Measurements from ENCODE around the gene KCNIP1.
"Not testable (repeated sequence)": the region's sequence is repeated elsewhere in the genome, so short reads cannot be mapped to it uniquely, and the experiment has no call there.

KCNIP1 gene

DNA sequence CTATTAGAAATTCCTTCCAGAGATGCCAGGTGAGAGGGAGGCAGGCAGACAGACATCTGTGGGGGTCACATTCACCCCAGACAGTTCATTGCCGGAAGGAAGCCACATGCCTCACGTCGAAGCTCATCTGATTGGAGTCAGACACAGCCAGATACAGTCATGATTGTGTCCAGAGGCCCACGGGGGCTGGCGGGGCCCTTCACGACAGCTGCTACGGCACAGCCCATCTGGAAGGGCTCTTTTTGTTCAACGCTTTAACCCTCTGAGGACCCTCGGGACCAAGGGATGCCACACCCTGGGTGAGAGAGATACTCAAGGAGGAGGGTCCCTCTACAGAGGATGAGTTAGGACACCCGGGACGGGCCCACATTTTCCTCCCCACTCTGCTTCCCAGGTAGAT lies 247.8 kb downstream of the KCNIP1 start:
- Histone ChIP-seq H3K4me3 (no peak overlapping the region), H3K9me3 (ENCODE audit: low read depth, low read length) (no peaks in the 10 kb centered on the region), H3K27ac (no peak overlapping the region), H3K9ac (ENCODE audit: insufficient read length) (no peak overlapping the region), H3K36me3 (ENCODE audit: insufficient read depth, low read length) (no peaks in the 10 kb centered on the region)
- no peak for TF ChIP-seq FOXP2 (optimal IDR thresholded peaks at IDR 0.05; ENCODE audit: control extremely low read depth, extremely low read length, insufficient read depth)
- no peak for TF ChIP-seq POLR2AphosphoS5 (IDR thresholded peaks at IDR 0.05; ENCODE audit: borderline replicate concordance, low read depth, low read length)
- no peak for TF ChIP-seq EZH2 (IDR thresholded peaks at IDR 0.05)
- no peak for DNase-seq (ENCODE audit: low read depth, low spot score)

DNA sequence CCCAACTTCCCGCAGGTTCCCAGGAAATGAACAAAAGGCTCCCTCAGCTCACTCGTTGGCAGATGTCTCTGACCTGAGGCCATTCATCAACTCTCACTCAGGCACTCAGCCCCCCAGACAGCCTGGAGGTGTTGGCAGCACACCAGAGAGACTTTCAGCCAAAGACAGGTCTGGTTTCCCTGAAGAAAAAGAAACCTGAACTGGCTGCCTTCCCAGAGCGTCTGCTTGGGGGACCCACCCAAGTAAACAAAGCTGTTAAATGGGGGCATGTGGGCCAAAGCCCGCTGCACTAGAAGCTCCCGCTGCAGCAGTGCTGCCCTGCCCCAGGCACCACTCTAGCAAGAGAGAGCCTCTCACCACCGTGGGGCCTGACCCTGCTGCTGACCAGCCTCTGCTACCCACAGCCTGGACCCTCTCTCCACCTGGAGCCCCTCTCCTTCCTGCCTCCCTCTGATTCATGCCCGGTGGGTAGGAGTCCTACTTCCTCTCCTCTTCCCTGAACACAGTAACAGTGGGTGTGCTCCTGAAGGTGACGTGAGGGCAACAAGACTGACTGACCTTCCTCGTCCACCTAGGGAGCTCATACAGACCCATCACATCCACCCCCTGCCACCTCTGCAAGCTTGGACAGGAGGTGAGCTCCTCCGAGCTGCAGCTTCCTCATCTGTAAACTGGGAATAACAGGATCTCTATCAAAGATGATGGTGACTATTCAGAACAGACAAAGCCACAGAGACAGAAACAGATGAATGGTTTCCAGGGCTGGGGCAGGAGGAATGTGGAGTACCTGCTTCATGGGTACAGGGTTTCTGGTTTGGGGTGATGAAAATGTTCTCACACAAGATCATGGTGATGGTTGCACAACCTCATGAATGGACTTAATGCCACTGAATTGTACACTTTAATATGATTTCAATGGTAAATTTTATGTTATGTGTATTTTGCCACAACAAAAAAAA lies 248.7 kb downstream of the KCNIP1 start:
- H3K9ac ChIP-seq (ENCODE audit: insufficient read length), result no peak overlapping the region
- H3K27ac ChIP-seq, result no peak overlapping the region
- H3K9me3 ChIP-seq (ENCODE audit: low read depth, low read length), result no peaks in the 10 kb centered on the region
- TF ChIP-seq FOXP2 (optimal IDR thresholded peaks at IDR 0.05; ENCODE audit: control extremely low read depth, extremely low read length, insufficient read depth) (no peak), POLR2AphosphoS5 (IDR thresholded peaks at IDR 0.05; ENCODE audit: borderline replicate concordance, low read depth, low read length) (no peak), EZH2 (IDR thresholded peaks at IDR 0.05) (no peak)
- H3K4me3 ChIP-seq, result no peak overlapping the region
- no peaks in the 10 kb centered on the region for H3K36me3 ChIP-seq (ENCODE audit: insufficient read depth, low read length)
- no peak for DNase-seq (ENCODE audit: low read depth, low spot score)

DNA sequence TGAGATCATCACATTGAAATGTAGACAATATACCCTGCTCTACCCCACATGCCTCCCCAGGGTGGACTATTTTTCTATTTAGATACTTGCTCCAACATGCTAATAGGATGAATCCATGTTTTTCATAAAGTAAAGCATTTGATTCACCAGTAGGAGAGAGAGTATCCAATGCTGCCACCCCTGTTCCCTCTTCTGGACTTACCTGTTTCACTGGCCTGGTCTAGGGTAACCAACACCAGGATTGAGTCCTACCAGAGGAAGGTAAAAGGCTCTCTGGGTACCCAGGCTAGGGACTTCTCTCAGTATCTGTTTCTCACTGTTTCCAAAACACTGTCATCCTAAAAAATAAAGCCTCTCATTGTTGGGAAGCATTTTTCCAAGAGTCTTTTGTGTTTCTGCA lies 249.5 kb downstream of the KCNIP1 start:
- no peaks in the 10 kb centered on the region for H3K36me3 ChIP-seq (ENCODE audit: insufficient read depth, low read length)
- DNase-seq (ENCODE audit: low read depth, low spot score), result no peak
- TF ChIP-seq EZH2 (IDR thresholded peaks at IDR 0.05) (no peak), FOXP2 (optimal IDR thresholded peaks at IDR 0.05; ENCODE audit: control extremely low read depth, extremely low read length, insufficient read depth) (no peak), POLR2AphosphoS5 (IDR thresholded peaks at IDR 0.05; ENCODE audit: borderline replicate concordance, low read depth, low read length) (no peak)
- no peaks in the 10 kb centered on the region for H3K9me3 ChIP-seq (ENCODE audit: low read depth, low read length)
- H3K4me3 ChIP-seq, result no peak overlapping the region
- no peak overlapping the region for H3K9ac ChIP-seq (ENCODE audit: insufficient read length)
- H3K27ac ChIP-seq, result no peak overlapping the region

DNA sequence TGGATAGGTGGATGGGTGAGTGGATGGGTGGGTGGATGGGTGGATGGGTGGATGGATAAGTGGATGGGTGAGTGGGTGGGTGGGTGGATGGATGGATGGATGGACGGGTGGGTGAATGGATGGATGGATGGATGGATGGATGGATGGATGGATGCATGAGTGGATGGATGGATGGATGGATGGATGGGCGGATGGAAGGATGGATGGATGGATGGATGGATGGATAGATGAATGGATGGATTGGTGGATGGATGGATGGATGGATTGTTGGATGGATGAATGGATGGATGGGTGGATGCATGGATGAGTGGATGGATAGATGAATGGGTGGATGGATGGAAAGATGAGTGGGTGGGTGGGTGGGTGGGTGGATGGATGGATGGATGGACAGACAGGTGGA lies 250.7 kb downstream of the KCNIP1 start:
- not testable (repeated sequence) for H3K36me3 ChIP-seq (ENCODE audit: insufficient read depth, low read length); H3K4me3 ChIP-seq; H3K9ac ChIP-seq (ENCODE audit: insufficient read length); DNase-seq (ENCODE audit: low read depth, low spot score); H3K9me3 ChIP-seq (ENCODE audit: low read depth, low read length); H3K27ac ChIP-seq

DNA sequence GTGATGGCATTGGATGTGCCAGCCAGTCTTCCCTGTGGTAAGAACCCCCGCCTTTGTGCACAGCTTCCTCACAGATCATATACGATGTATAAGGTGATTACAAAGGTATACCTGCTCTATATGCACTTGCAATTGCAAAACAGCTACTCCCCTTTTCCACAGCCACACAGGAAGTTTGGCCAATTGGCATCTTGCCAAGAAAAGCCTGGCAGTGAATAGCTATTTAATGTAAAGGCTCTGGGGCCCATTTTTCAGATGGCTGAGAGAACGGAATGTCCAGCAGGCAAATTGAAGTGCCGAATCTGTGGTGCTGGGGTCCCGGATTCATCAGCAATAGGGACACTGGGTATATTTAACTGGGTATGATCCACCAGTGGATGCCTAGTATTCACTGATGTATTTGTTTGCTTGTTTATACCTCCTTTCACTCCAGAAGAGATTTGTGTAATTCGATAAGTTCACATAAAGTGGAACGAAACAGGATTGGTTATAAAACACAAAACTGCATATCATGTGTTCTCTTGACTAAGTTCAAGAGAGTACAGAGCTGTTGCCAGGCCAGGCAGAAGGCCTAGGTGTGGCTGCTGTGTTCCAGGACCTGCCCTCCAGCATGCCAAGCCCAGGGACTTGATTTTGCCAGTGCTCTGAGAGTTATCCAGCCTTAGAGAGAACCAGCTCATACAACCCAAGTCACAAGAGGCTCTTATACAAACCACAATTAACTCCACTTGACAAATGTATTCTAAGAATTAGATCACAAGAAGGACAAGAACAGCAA lies 252.0 kb downstream of the KCNIP1 start:
- H3K9me3 ChIP-seq (ENCODE audit: low read depth, low read length), result no peaks in the 10 kb centered on the region
- no peak overlapping the region for H3K9ac ChIP-seq (ENCODE audit: insufficient read length)
- TF ChIP-seq EZH2 (IDR thresholded peaks at IDR 0.05) (no peak), POLR2AphosphoS5 (IDR thresholded peaks at IDR 0.05; ENCODE audit: borderline replicate concordance, low read depth, low read length) (no peak), FOXP2 (optimal IDR thresholded peaks at IDR 0.05; ENCODE audit: control extremely low read depth, extremely low read length, insufficient read depth) (no peak)
- no peak overlapping the region for H3K4me3 ChIP-seq
- DNase-seq (ENCODE audit: low read depth, low spot score), result no peak
- H3K36me3 ChIP-seq (ENCODE audit: insufficient read depth, low read length), result no peaks in the 10 kb centered on the region
- no peak overlapping the region for H3K27ac ChIP-seq

DNA sequence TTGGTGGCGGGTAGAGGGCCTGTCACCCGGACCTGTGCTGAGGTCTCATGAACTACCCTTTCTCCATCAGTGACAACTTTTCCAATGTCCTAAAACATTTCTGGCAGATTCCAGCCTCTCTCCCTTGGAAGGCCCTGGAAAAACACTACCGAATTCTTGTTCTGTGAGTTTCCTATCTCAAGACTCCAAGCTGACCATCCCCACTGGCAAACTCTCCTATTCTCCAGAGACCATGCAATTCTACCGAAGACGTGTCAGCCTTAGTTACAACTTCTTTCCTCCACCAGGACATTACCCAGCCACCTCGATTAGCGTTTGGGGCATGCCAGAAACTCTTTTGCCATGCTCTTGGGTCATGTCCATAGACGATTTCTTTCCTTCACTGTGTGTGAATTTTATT lies 252.9 kb downstream of the KCNIP1 start:
- Histone ChIP-seq H3K9me3 (ENCODE audit: low read depth, low read length) (no peaks in the 10 kb centered on the region), H3K36me3 (ENCODE audit: insufficient read depth, low read length) (no peaks in the 10 kb centered on the region), H3K9ac (ENCODE audit: insufficient read length) (no peak overlapping the region), H3K4me3 (no peak overlapping the region), H3K27ac (no peak overlapping the region)
- DNase-seq (ENCODE audit: low read depth, low spot score), result no peak
- TF ChIP-seq POLR2AphosphoS5 (IDR thresholded peaks at IDR 0.05; ENCODE audit: borderline replicate concordance, low read depth, low read length) (no peak), FOXP2 (optimal IDR thresholded peaks at IDR 0.05; ENCODE audit: control extremely low read depth, extremely low read length, insufficient read depth) (no peak), EZH2 (IDR thresholded peaks at IDR 0.05) (no peak)

DNA sequence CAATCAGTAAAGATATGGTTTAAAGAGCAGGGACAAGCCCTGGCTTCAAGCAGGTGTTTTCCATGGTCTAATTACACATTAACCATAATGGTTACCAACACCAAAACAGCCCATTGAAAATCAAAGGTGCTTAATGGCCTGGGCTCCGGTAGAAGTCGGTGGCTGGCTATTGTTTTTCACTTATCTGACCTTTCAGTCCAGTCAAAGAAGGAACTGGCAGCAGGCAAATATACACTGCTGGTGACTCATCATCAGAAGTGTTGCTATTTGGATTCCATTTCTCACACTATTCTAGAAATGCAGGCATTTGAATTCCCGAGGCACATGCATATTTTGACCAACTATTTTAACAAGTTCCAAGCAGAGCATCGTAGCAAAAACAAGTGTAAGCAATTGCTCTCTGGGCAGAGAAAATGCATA lies 253.4 kb downstream of the KCNIP1 start:
- Histone ChIP-seq H3K27ac (no peak overlapping the region), H3K9me3 (ENCODE audit: low read depth, low read length) (no peaks in the 10 kb centered on the region), H3K4me3 (no peak overlapping the region), H3K9ac (ENCODE audit: insufficient read length) (no peak overlapping the region), H3K36me3 (ENCODE audit: insufficient read depth, low read length) (no peaks in the 10 kb centered on the region)
- TF ChIP-seq EZH2 (IDR thresholded peaks at IDR 0.05) (no peak), POLR2AphosphoS5 (IDR thresholded peaks at IDR 0.05; ENCODE audit: borderline replicate concordance, low read depth, low read length) (no peak), FOXP2 (optimal IDR thresholded peaks at IDR 0.05; ENCODE audit: control extremely low read depth, extremely low read length, insufficient read depth) (no peak)
- DNase-seq (ENCODE audit: low read depth, low spot score), result no peak

DNA sequence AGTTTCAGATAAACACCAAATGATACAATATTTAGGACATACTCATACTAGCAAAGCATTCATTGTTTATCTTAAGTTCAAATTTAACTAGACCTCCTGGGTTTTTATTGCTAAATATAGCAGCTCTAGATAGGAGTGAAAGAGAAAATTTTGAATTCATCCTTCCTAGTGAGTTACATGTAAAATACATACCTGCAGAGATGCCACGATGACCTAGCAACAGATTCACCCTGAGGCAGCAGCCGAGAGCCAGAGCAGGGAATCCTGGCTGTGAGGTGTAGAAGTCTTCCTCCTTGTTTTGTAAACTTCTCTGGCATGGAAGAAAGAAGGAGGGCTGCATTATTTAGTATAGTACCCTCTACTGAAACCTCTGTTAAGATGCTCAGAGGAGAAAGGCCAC lies 253.8 kb downstream of the KCNIP1 start:
- Histone ChIP-seq H3K9me3 (ENCODE audit: low read depth, low read length) (no peaks in the 10 kb centered on the region), H3K27ac (no peak overlapping the region), H3K9ac (ENCODE audit: insufficient read length) (no peak overlapping the region), H3K36me3 (ENCODE audit: insufficient read depth, low read length) (no peaks in the 10 kb centered on the region), H3K4me3 (no peak overlapping the region)
- no peak for DNase-seq (ENCODE audit: low read depth, low spot score)
- no peak for TF ChIP-seq POLR2AphosphoS5 (IDR thresholded peaks at IDR 0.05; ENCODE audit: borderline replicate concordance, low read depth, low read length)
- no peak for TF ChIP-seq FOXP2 (optimal IDR thresholded peaks at IDR 0.05; ENCODE audit: control extremely low read depth, extremely low read length, insufficient read depth)
- TF ChIP-seq EZH2 (IDR thresholded peaks at IDR 0.05), result no peak
